ENCODE measurements around the gene CDKL4. TPM values are rescaled to one million over a fixed set of nuclear protein-coding genes. Genes with fewer than 3 reads are reported as not detected.

The CDKL4 gene
- 0.16 to 0.46 TPM (median 0.34 TPM) in 3 replicates for total RNA-seq (2021)
- Bru-seq, nascent RNA = percentile 28 among the genes with signal in this experiment
- long read RNA-seq, experiment 1, partial matches to known transcripts = 0 of 1 reads
- long read RNA-seq, experiment 1, other reads (novel, unspliced or antisense) = 1 of 1 reads
- long read RNA-seq, experiment 2 = 0 reads
- long read RNA-seq, experiment 3 = 0 reads

GRCh38 chr2:39243469-39244123, at the start of gene CDKL4:
Gene CDKL4 (minus strand): TSS chr2:39243970.
- H3K4me3 Mint-ChIP-seq = peak within 1 kb of the TSS; percentile 56
- ATAC-seq (peak; percentile 20), DNase-seq (ENCODE audit: low spot score) (peak; percentile 31)
- H3K36me3 Mint-ChIP-seq = peaks cover 12% of the 10 kb centered on the region
- ChIA-PET POLR2A (no interaction called here), CTCF (no interaction called here)
- no peak for TF ChIP-seq ATF2 (CRISPR knock-in tag; IDR thresholded peaks at IDR 0.05; ENCODE audit: borderline replicate concordance, low read depth)
- no peak for TF ChIP-seq SOX15 (CRISPR knock-in tag; IDR thresholded peaks at IDR 0.05)
- no peak for TF ChIP-seq ZNF423 (CRISPR knock-in tag; IDR thresholded peaks at IDR 0.05)
- no peak for TF ChIP-seq ZNF138 (CRISPR knock-in tag; conservative IDR thresholded peaks at IDR 0.05)
- no peak for TF ChIP-seq ARID4B (CRISPR knock-in tag; IDR thresholded peaks at IDR 0.05; ENCODE audit: borderline replicate concordance)
- TF ChIP-seq TEAD1 (CRISPR knock-in tag; IDR thresholded peaks at IDR 0.05) = no peak
- no peak for TF ChIP-seq ZBTB43 (CRISPR knock-in tag; IDR thresholded peaks at IDR 0.05)
- no peak within 1 kb of the TSS for H3K27ac Mint-ChIP-seq
- peaks cover 30% of the 10 kb centered on the region for H3K4me1 Mint-ChIP-seq
- H3K9me3 Mint-ChIP-seq = peaks cover 15% of the 10 kb centered on the region; the same call in 1 of the 2 replicates
- H3K27me3 Mint-ChIP-seq (ENCODE audit: low read depth) = no peaks in the 10 kb centered on the region

- H3K27ac Mint-ChIP-seq = peak overlapping the region; percentile 69; the same call in 1 of the 2 replicates
- POLR2A ChIA-PET = no interaction called here
Measured at GRCh38 chr2:39290433-39290832, 46.7 kb upstream of the CDKL4 start.

More at GRCh38 chr2:39290433-39290832, 46.7 kb upstream of the CDKL4 start:
- Mint-ChIP-seq H3K4me3 (no peak overlapping the region), H3K36me3 (peaks cover 48% of the 10 kb centered on the region), H3K27me3 (ENCODE audit: low read depth) (no peaks in the 10 kb centered on the region), H3K9me3 (no peaks in the 10 kb centered on the region), H3K4me1 (no peaks in the 10 kb centered on the region)
- no peak for DNase-seq (ENCODE audit: low spot score)
- TF ChIP-seq ZNF396 (CRISPR knock-in tag; IDR thresholded peaks at IDR 0.05; ENCODE audit: borderline replicate concordance) (no peak), ZNF425 (CRISPR knock-in tag; conservative IDR thresholded peaks at IDR 0.05) (no peak), NFYB (CRISPR knock-in tag; conservative IDR thresholded peaks at IDR 0.05; ENCODE audit: low read depth) (no peak)
- CTCF ChIA-PET = no interaction called here
- no peak for ATAC-seq

Data from WTC11 (cell line).